Thyroid gland (tissue), 4 donors: ENCODE data around the gene OR8B12. TPM values are rescaled to one million over a fixed set of nuclear protein-coding genes. Genes with fewer than 3 reads are reported as not detected.

Experiments
- DNase-seq, 2 donors: peaks; one replicate each; pipeline ENCODE4 v3.0.0-alpha.2; 2019
- H3K27ac ChIP-seq, 3 donors: fragments of 200-600 bp; sonication (generic); 1 replicate in 2 of 3; 2 replicates in 1 of 3; pipeline ENCODE4 v1.5.1; 2016 to 2019; ENCODE audit warnings: mild to moderate bottlenecking in 1 of 3, moderate library complexity in 1 of 3
- H3K27me3 ChIP-seq: fragments of 200-600 bp; sonication (generic); one replicate; pipeline ENCODE4 v1.5.1; 2019
- H3K36me3 ChIP-seq, 2 donors: fragments of 200-600 bp; sonication (generic); one replicate each; pipeline ENCODE4 v1.5.1; 2016 to 2019
- H3K4me1 ChIP-seq, 2 donors: fragments of 200-600 bp; sonication (generic); one replicate each; pipeline ENCODE4 v1.5.1; 2017 to 2019
- H3K4me3 ChIP-seq, 3 donors: fragments of 200-600 bp; sonication (generic); replicated peaks in 1 of 3; 1 replicate in 2 of 3; 2 replicates in 1 of 3; pipeline ENCODE4 v1.5.1; 2016; ENCODE audit warnings: mild to moderate bottlenecking in 1 of 3
- H3K9me3 ChIP-seq: fragments of 200-600 bp; sonication (generic); one replicate; pipeline ENCODE4 v1.5.1; 2017
- CTCF ChIP-seq, 6 experiments: fragments of 200-600 bp in 3 of 6; fragments of 450-650 bp in 3 of 6; sonication (generic) in 3 of 6; IDR thresholded peaks; one replicate each; pipeline ENCODE4 v1.5.1; 2016 to 2019; ENCODE audit warnings: antibody characterized with exemption in 6 of 6, mild to moderate bottlenecking in 2 of 6, inconsistent platforms in 1 of 6, moderate library complexity in 1 of 6
- POLR2A ChIP-seq, 2 donors: fragments of 450-650 bp; IDR thresholded peaks; one replicate each; pipeline ENCODE4 v1.6.1; 2017; ENCODE audit warnings: antibody characterized with exemption in 2 of 2, mild to moderate bottlenecking in 2 of 2, moderate library complexity in 1 of 2
- WGBS, 2 donors: methylation state at CpG; one replicate each; pipeline ENCODE4 v1.1.5; 2017; 5-methylcytosine and 5-hydroxymethylcytosine counted together
- intact Hi-C: fragments of 100-400 bp; cut with DNase I; formaldehyde crosslinking; loops from one replicate; pipeline ENCODE4 v1.15.1; 2023
- total RNA-seq, 4 donors: library from RNA; depleted of rRNA; stranded (reverse); fragments of >200 nt; gene quantifications; one replicate each; pipeline ENCODE4 v1.2.3, GENCODE V29; 2016

OR8B12 gene
- total RNA-seq, 4 donors from 2014 or later: not detected

DNA sequence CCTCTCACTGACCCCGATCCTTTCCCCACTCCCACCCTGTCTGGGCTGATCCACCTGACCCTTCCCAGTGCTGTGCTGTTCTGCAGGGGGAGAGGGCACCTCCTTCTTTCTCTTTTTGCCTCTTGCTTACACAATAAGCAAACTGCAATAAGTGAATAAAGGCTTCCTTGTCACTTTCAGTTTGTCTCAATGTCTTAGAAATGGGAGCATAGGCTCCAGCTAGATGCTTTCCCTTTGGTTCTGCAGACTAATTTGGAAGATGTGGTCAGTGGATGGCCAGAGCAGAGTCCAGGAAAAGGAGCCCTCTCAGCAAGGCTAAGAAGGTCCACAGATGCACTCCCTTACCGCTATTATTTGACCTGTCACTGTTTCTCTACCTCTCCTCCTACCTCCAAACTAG lies 9.4 kb downstream of the OR8B12 start:
- intact Hi-C loops: no loop called here
- no peaks in the 10 kb centered on the region for H3K27me3 ChIP-seq
- H3K27ac ChIP-seq: no peak overlapping the region

DNA sequence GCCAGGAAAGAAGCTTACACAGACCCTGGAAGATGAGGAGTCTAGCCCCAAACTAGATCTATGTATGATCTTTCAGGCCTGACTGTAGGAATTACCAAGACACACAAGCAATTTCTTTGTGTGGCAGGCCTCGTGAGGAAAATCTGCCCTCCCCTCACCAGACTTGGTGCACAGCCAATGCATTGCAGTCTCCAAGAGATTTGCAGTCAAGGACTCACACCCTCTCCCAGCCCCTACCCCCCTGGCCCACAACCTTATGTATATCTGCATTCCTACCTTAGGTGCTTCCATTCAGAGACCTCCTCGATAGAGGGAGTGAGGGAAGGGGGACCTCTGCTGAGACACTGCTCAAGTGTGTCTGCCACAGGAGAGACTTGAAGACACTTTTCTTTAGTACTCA lies 9.8 kb downstream of the OR8B12 start:
- Histone ChIP-seq H3K4me3 (no peak overlapping the region), H3K27me3 (no peaks in the 10 kb centered on the region), H3K36me3 (no peaks in the 10 kb centered on the region), H3K4me1 (no peaks in the 10 kb centered on the region), H3K9me3 (no peaks in the 10 kb centered on the region), H3K27ac (no peak overlapping the region)
- no peak for TF ChIP-seq CTCF (IDR thresholded peaks at IDR 0.05)
- TF ChIP-seq POLR2A (IDR thresholded peaks at IDR 0.05): no peak
- WGBS, 2 donors: 18 to 44% methylated on average over 2 of the region's 2 CpGs
- intact Hi-C loops: no loop called here
- no peak for DNase-seq

More for the DNA sequence above, 9.4 kb downstream of the OR8B12 start:
- no peak for TF ChIP-seq POLR2A (IDR thresholded peaks at IDR 0.05)
- TF ChIP-seq CTCF (IDR thresholded peaks at IDR 0.05): no peak
- no peaks in the 10 kb centered on the region for H3K4me1 ChIP-seq
- H3K9me3 ChIP-seq: no peaks in the 10 kb centered on the region
- no peak for DNase-seq
- H3K4me3 ChIP-seq: no peak overlapping the region
- whole genome bisulfite sequencing, 2 donors: 71 to 84% methylated on average over 2 of the region's 2 CpGs
- no peaks in the 10 kb centered on the region for H3K36me3 ChIP-seq

DNA sequence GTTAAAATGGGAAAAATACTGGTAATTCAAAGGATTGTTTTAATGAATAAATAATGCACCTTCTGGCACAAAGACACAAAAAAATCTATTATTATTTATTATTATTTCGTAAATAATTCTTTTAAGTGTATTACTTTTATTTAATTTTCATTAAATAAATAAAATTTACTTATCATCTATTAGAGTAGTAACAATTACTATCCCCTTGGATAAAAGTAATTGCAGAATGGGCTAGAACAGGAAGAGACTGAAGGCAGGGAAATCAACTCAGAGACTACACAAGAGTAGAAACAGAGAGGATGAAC lies 23.0 kb downstream of the OR8B12 start:
- 84 to 93% methylated on average over 1 of the region's 1 CpG for WGBS, 2 donors

DNA sequence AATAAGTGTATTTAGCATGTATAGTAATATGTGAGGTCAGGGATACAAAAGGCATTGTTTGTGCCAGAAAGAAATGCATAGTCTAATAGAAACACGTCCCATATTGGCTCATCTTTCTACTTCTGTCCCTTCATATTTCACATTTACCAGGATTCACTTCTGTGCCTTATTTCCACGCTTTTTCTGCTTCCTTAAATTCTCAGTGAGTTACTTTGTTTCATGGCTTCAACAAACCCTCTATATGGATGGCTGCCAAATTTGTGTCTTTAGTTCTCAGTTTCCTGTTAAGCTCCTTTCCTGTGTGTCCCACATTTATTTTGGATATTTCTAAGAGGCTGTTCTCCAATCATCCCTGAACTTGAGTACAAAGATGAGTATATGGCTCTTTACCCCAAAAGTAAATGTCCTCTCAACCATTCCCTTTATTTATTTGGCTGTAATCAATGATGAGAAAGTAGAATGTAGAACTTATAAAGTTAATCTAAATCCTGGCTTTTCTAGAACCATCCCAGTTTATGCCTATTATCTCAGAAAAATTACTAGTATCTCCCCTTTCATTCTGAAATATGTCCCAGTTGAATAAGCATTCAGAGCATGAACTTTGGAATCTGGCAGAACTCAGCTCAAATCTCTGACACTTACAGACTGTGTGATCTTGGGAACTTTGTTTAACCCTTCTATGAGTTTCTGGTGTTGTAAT lies 23.5 kb downstream of the OR8B12 start:
- TF ChIP-seq POLR2A (IDR thresholded peaks at IDR 0.05) (no peak), CTCF (IDR thresholded peaks at IDR 0.05) (no peak)
- WGBS, 2 donors: 53 to 57% methylated on average over 2 of the region's 2 CpGs
- H3K36me3 ChIP-seq: no peaks in the 10 kb centered on the region
- no peak overlapping the region for H3K27ac ChIP-seq
- no peak overlapping the region for H3K4me3 ChIP-seq
- no peaks in the 10 kb centered on the region for H3K4me1 ChIP-seq
- no peak for DNase-seq
- intact Hi-C loops: no loop called here
- H3K27me3 ChIP-seq: no peaks in the 10 kb centered on the region
- H3K9me3 ChIP-seq: no peaks in the 10 kb centered on the region

More for the DNA sequence above, 23.0 kb downstream of the OR8B12 start:
- no peaks in the 10 kb centered on the region for H3K36me3 ChIP-seq
- no peaks in the 10 kb centered on the region for H3K9me3 ChIP-seq
- intact Hi-C loops: no loop called here
- no peak for TF ChIP-seq POLR2A (IDR thresholded peaks at IDR 0.05)
- TF ChIP-seq CTCF (IDR thresholded peaks at IDR 0.05): no peak
- DNase-seq: no peak
- no peak overlapping the region for H3K4me3 ChIP-seq
- H3K4me1 ChIP-seq: no peaks in the 10 kb centered on the region
- H3K27ac ChIP-seq: no peak overlapping the region
- no peaks in the 10 kb centered on the region for H3K27me3 ChIP-seq

GRCh38 chr11:124518989-124519451 lies 24.4 kb downstream of the OR8B12 start:
- Histone ChIP-seq H3K4me3 (no peak overlapping the region), H3K27me3 (no peaks in the 10 kb centered on the region), H3K36me3 (no peaks in the 10 kb centered on the region), H3K27ac (no peak overlapping the region), H3K9me3 (no peaks in the 10 kb centered on the region), H3K4me1 (no peaks in the 10 kb centered on the region)
- 87 to 90% methylated on average over 3 of the region's 3 CpGs for WGBS, 2 donors
- TF ChIP-seq CTCF (IDR thresholded peaks at IDR 0.05) (no peak), POLR2A (IDR thresholded peaks at IDR 0.05) (no peak)
- intact Hi-C loops: no loop called here
- no peak for DNase-seq
